Measurements from ENCODE around the gene IL17B. TPM values are rescaled to one million over a fixed set of nuclear protein-coding genes. Genes with fewer than 3 reads are reported as not detected.
A peak's percentile ranks its signal among the peaks of the same experiment; 100 is the strongest.

IL17B gene
- total RNA-seq, 1 experiment from 2014 or later = not detected

DNA sequence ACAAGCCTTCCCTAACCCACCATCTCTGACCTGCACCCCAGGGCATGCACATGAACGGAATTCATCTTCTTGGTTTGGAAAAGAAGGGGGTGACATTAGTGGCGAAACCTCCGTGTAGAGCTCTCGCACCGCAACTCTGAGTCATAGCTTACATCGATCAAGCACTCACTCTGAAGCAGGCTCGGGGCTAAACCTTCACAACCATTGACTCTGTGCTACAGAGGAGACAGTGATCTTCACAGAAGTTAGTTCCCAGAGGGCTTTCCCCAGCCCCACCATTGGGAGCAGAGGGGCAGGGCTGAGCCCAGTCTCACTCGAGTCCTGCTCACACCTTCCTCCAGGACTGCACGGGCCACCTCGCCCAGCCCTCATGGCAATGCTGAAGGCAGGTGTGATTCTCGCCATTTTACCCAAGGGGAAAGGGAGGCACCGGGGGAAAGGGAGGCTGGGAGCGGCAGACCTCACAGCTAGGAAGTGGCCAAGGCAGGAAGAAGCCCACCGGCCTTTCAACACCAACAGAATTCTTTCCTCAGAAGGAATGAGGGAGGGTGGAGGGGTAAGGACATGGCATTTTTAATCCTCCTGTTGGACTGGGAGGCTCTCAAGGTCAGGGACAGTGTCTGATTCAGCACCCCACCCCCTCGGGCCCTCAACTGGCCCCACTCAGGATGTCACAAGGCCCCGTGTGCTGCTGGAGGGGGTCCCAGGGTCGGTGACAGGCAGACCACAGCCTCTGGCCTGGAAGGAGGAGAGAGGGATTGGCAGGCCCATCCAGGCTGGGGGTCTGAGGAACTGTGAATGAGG, 25.9 kb upstream of the IL17B start:
- Histone ChIP-seq H3K4me2 (peak overlapping the region; percentile 52), H3K9me3 (ENCODE audit: insufficient read depth, low read depth) (no peaks in the 10 kb centered on the region), H3K27me3 (ENCODE audit: insufficient read depth, low read depth) (no peaks in the 10 kb centered on the region), H3K79me2 (ENCODE audit: low read depth) (no peaks in the 10 kb centered on the region), H3K9me2 (ENCODE audit: insufficient read depth) (no peaks in the 10 kb centered on the region), H3K36me3 (ENCODE audit: low read depth) (no peaks in the 10 kb centered on the region), H4K20me1 (ENCODE audit: insufficient read depth) (no peaks in the 10 kb centered on the region), H3K27ac (peak overlapping the region; percentile 44), H3F3A (ENCODE audit: insufficient read depth, low read depth) (peaks cover 13% of the 10 kb centered on the region; the same call in 1 of the 2 replicates), H2AFZ (0 out of 2 replicates have a peak overlapping the region, but pooled peaks have one; percentile 10), H3K4me1 (replicated peaks; ENCODE audit: insufficient read depth) (peaks cover 11% of the 10 kb centered on the region), H3K4me3 (no peak overlapping the region)
- intact Hi-C loops (cut with micrococcal nuclease; ENCODE audit: unreplicated experiment) = no loop called here
- TF ChIP-seq EZH2 (IDR thresholded peaks at IDR 0.05; ENCODE audit: low read depth) = no peak
- TF ChIP-seq, protein P1, sequence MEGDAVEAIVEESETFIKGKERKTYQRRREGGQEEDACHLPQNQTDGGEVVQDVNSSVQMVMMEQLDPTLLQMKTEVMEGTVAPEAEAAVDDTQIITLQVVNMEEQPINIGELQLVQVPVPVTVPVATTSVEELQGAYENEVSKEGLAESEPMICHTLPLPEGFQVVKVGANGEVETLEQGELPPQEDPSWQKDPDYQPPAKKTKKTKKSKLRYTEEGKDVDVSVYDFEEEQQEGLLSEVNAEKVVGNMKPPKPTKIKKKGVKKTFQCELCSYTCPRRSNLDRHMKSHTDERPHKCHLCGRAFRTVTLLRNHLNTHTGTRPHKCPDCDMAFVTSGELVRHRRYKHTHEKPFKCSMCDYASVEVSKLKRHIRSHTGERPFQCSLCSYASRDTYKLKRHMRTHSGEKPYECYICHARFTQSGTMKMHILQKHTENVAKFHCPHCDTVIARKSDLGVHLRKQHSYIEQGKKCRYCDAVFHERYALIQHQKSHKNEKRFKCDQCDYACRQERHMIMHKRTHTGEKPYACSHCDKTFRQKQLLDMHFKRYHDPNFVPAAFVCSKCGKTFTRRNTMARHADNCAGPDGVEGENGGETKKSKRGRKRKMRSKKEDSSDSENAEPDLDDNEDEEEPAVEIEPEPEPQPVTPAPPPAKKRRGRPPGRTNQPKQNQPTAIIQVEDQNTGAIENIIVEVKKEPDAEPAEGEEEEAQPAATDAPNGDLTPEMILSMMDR (conservative IDR thresholded peaks at IDR 0.05) = no peak
- BruUV-seq (replicated peaks) = no TSS peak
- POLR2A ChIA-PET (ENCODE audit: unreplicated experiment) = no interaction called here
- DNase-seq = peak; percentile 50 to 59
- CTCF ChIA-PET = interaction anchor here (0.6 kb wide), 2 partner anchors 69 to 442 kb away, joined by 3 to 7 read pairs; no protein-coding TSS in a partner anchor

DNA sequence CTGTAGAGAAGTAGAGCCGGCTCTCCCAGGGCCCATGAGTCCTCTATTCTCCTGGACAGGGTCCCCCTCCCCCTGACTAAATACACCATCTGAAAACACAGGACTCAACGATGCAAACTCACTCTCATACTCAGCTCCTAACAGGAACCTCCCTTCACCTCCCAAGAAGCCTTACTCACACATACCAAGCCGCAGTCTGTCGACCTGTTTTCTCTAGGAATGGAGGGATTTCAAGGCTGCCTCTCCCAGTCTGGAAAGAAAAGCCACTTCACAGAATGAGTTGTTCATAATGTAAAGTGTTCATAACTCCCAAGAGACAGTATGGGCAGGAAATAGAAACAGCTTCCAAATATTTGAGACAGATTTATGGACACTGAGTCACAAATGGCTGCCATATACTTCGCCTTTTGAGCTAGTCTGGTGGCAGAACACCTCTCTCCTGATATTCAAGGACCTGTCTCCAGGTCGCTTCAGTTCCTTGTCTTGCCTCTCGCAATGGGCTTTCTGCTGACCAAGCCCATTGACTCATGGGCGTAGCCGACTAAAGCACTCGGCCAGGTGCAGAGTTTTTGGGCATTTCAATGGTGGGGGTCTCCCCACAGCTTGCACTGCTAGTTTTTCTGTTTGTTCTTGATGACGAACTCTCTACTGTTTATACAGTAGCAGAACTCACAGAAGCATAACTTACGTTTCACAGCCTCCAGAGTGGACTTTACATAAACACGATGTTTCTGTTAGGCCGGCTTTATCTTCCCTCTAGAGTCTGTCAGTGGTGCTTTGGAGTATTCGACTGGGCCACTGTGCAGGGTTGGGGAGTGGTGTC, 25.0 kb upstream of the IL17B start:
- no peaks in the 10 kb centered on the region for H3K27me3 ChIP-seq (ENCODE audit: insufficient read depth, low read depth)
- H3K9me3 ChIP-seq (ENCODE audit: insufficient read depth, low read depth) = no peaks in the 10 kb centered on the region
- no peak for DNase-seq
- peaks cover 11% of the 10 kb centered on the region for H3K4me1 ChIP-seq (replicated peaks; ENCODE audit: insufficient read depth)
- no TSS peak for BruUV-seq (replicated peaks)
- H2AFZ ChIP-seq = 0 out of 2 replicates have a peak overlapping the region, but pooled peaks have one; percentile 10
- TF ChIP-seq, protein P1 (conservative IDR thresholded peaks at IDR 0.05) = no peak
- TF ChIP-seq EZH2 (IDR thresholded peaks at IDR 0.05; ENCODE audit: low read depth) = no peak
- ChIA-PET POLR2A (ENCODE audit: unreplicated experiment) (interaction anchor here (0.6 kb wide), 1 partner anchor 270 kb away, joined by 6 read pairs; no protein-coding TSS in a partner anchor), CTCF (interaction anchor here (0.6 kb wide), 1 partner anchor 443 kb away, joined by 7 read pairs; no protein-coding TSS in a partner anchor)
- no peaks in the 10 kb centered on the region for H4K20me1 ChIP-seq (ENCODE audit: insufficient read depth)
- H3K36me3 ChIP-seq (ENCODE audit: low read depth) = no peaks in the 10 kb centered on the region
- peak overlapping the region; percentile 52 for H3K4me2 ChIP-seq
- peak overlapping the region; percentile 41; the same call in 1 of the 2 replicates for H3K27ac ChIP-seq
- H3K79me2 ChIP-seq (ENCODE audit: low read depth) = no peaks in the 10 kb centered on the region
- H3F3A ChIP-seq (ENCODE audit: insufficient read depth, low read depth) = peaks cover 8% of the 10 kb centered on the region; the same call in 1 of the 2 replicates
- H3K9me2 ChIP-seq (ENCODE audit: insufficient read depth) = no peaks in the 10 kb centered on the region
- intact Hi-C loops (cut with micrococcal nuclease; ENCODE audit: unreplicated experiment) = no loop called here
- no peak overlapping the region for H3K4me3 ChIP-seq

DNA sequence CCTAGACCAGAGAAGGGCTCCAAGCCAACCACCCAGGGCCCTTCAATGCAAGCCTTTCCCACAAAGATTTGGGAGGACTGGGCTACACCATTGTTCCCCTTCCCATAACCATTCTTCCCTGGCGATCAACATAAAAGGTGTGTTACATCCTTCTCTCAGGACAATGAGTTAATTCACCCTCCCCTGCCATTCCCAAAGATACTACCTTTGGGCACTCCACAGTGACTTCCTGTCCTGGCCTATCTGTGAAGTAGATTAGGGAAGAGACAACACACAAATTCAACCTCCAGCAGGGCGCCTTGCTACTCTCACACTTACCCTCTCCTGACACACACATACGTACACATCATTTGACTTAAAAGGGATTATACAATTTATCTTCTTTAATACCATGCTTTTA, 23.2 kb upstream of the IL17B start:
- BruUV-seq (replicated peaks) = no TSS peak
- intact Hi-C loops (cut with micrococcal nuclease; ENCODE audit: unreplicated experiment) = no loop called here

More for the DNA sequence above, 23.2 kb upstream of the IL17B start:
- Histone ChIP-seq H3K27me3 (ENCODE audit: insufficient read depth, low read depth) (no peaks in the 10 kb centered on the region), H3K27ac (no peak overlapping the region), H3K36me3 (ENCODE audit: low read depth) (no peaks in the 10 kb centered on the region), H3K9me3 (ENCODE audit: insufficient read depth, low read depth) (no peaks in the 10 kb centered on the region), H4K20me1 (ENCODE audit: insufficient read depth) (no peaks in the 10 kb centered on the region), H3K79me2 (ENCODE audit: low read depth) (no peaks in the 10 kb centered on the region), H3K4me1 (replicated peaks; ENCODE audit: insufficient read depth) (peaks cover 11% of the 10 kb centered on the region), H3K9me2 (ENCODE audit: insufficient read depth) (no peaks in the 10 kb centered on the region), H3K4me2 (no peak overlapping the region), H3K4me3 (no peak overlapping the region), H3F3A (ENCODE audit: insufficient read depth, low read depth) (peaks cover 8% of the 10 kb centered on the region; the same call in 1 of the 2 replicates), H2AFZ (no peak overlapping the region)
- TF ChIP-seq, protein P1 (conservative IDR thresholded peaks at IDR 0.05) = no peak
- TF ChIP-seq EZH2 (IDR thresholded peaks at IDR 0.05; ENCODE audit: low read depth) = no peak
- ChIA-PET POLR2A (ENCODE audit: unreplicated experiment) (no interaction called here), CTCF (interaction anchor here (0.7 kb wide), 1 partner anchor 83 kb away, joined by 8 read pairs; no protein-coding TSS in a partner anchor)
- no peak for DNase-seq
